Fibroblast of villous mesenchyme (primary cell): ENCODE data around the gene TCF7L1. TPM values are rescaled to one million over a fixed set of nuclear protein-coding genes. Genes with fewer than 3 reads are reported as not detected.

Experiments
- DNase-seq: peaks from one replicate; pipeline ENCODE4 v3.0.0-alpha.2; 2010; ENCODE audit warnings: low read depth
- H3K4me3 ChIP-seq: 2 replicates; pipeline ENCODE4 v1.5.1; 2011; ENCODE audit warnings: low read depth, mild to moderate bottlenecking, low read length
- CTCF ChIP-seq: IDR thresholded peaks from 2 replicates; pipeline ENCODE4 v1.5.1; 2012; ENCODE audit warnings: low read depth, mild to moderate bottlenecking, low read length; ENCODE audit not compliant: insufficient read depth
- total RNA-seq: library from RNA; depleted of rRNA; stranded (reverse); fragments of >200 nt; gene quantifications from 2 replicates; pipeline ENCODE4 v1.2.3, GENCODE V29; 2012

TCF7L1 gene
- total RNA-seq, 1 donor = 4.3 TPM

- no peak overlapping the region for H3K4me3 ChIP-seq
- DNase-seq = no peak
- no peak for TF ChIP-seq CTCF
Measured at GRCh38 chr2:85236084-85236483, 102.9 kb downstream of the TCF7L1 start.

GRCh38 chr2:85237849-85238565 lies 104.8 kb downstream of the TCF7L1 start:
- no peak for TF ChIP-seq CTCF
- H3K4me3 ChIP-seq = no peak overlapping the region
- no peak for DNase-seq

GRCh38 chr2:85238607-85239006 lies 105.4 kb downstream of the TCF7L1 start:
- no peak for TF ChIP-seq CTCF
- H3K4me3 ChIP-seq = no peak overlapping the region
- no peak for DNase-seq

- no peak overlapping the region for H3K4me3 ChIP-seq
- TF ChIP-seq CTCF = no peak
- no peak for DNase-seq
Measured at GRCh38 chr2:85239102-85239501, 105.9 kb downstream of the TCF7L1 start.

GRCh38 chr2:85240055-85240454 lies 106.9 kb downstream of the TCF7L1 start:
- H3K4me3 ChIP-seq = no peak overlapping the region
- no peak for DNase-seq
- TF ChIP-seq CTCF = no peak

- no peak overlapping the region for H3K4me3 ChIP-seq
- DNase-seq = no peak
- TF ChIP-seq CTCF = no peak
Measured at GRCh38 chr2:85242321-85242720, 109.1 kb downstream of the TCF7L1 start.
